Inflammatory macrophage (primary cell): ENCODE measurements around the gene ELF2.
"Not testable (repeated sequence)": the region's sequence is repeated elsewhere in the genome, so short reads cannot be mapped to it uniquely, and the experiment has no call there.

Experiments
- DNase-seq, 2 donors: peaks; one replicate each; pipeline ENCODE4 v3.0.0-alpha.2; 2020 to 2022
- total RNA-seq, 18 experiments: gene quantifications; one replicate each; lab custom pipeline; 2026; ENCODE audit warnings: mixed read lengths in 6 of 18, inconsistent platforms in 2 of 18; lab: John Stamatoyannopoulos, UW

The ELF2 gene
- total RNA-seq = 17.6 to 53.8 (median 28.7) reads per million in 18 experiments

- DNase-seq = peak; percentile 88
These were observed at the start of gene ELF2 for GRCh38 chr4:139177049-139177868. TSS of gene ELF2 (minus strand) at chr4:139177218. CDS start at chr4:139137701, 39,517 bp downstream.

GRCh38 chr4:139223682-139224317 lies 46.8 kb upstream of the ELF2 start:
- DNase-seq = peak; percentile 43 to 60

GRCh38 chr4:139222215-139222614 lies 45.2 kb upstream of the ELF2 start:
- DNase-seq = no peak

- DNase-seq = no peak
These were observed 44.7 kb upstream of the ELF2 start for GRCh38 chr4:139221687-139222086.

- no peak for DNase-seq
These were observed 42.5 kb upstream of the ELF2 start for GRCh38 chr4:139219450-139220055.

GRCh38 chr4:139214039-139214534 lies 37.1 kb upstream of the ELF2 start:
- peak; percentile 72 to 74 for DNase-seq

- DNase-seq = not testable (repeated sequence)
These were observed 36.6 kb upstream of the ELF2 start for GRCh38 chr4:139213633-139214032.

- DNase-seq = no peak
These were observed 35.9 kb upstream of the ELF2 start for GRCh38 chr4:139212900-139213299.

GRCh38 chr4:139210486-139210885 lies 33.5 kb upstream of the ELF2 start:
- no peak for DNase-seq

GRCh38 chr4:139209470-139210063 lies 32.5 kb upstream of the ELF2 start:
- DNase-seq = no peak

- DNase-seq = peak; percentile 92 to 97
These were observed 31.5 kb upstream of the ELF2 start for GRCh38 chr4:139208404-139208945.

- DNase-seq = peak in 1 of 2 donors; percentile 65
These were observed 30.9 kb upstream of the ELF2 start for GRCh38 chr4:139207873-139208403.

- peak in 1 of 2 donors; percentile 47 for DNase-seq
These were observed 30.2 kb upstream of the ELF2 start for GRCh38 chr4:139207247-139207646.

GRCh38 chr4:139202991-139203390 lies 26.0 kb upstream of the ELF2 start:
- no peak for DNase-seq

- DNase-seq = no peak
These were observed 23.5 kb upstream of the ELF2 start for GRCh38 chr4:139200506-139200905.

GRCh38 chr4:139200102-139200501 lies 23.1 kb upstream of the ELF2 start:
- no peak for DNase-seq

GRCh38 chr4:139197214-139197613 lies 20.2 kb upstream of the ELF2 start:
- DNase-seq = not testable (repeated sequence)

GRCh38 chr4:139196462-139196861 lies 19.4 kb upstream of the ELF2 start:
- DNase-seq = no peak

- no peak for DNase-seq
These were observed 14.4 kb upstream of the ELF2 start for GRCh38 chr4:139191373-139191772.

- no peak for DNase-seq
These were observed 13.0 kb upstream of the ELF2 start for GRCh38 chr4:139189972-139190371.

- no peak for DNase-seq
These were observed 12.4 kb upstream of the ELF2 start for GRCh38 chr4:139189417-139189749.

- peak; percentile 91 to 96 for DNase-seq
These were observed 11.8 kb upstream of the ELF2 start for GRCh38 chr4:139188648-139189416.
